RWPE2 (cell line): ENCODE data around the gene DCTD.

Experiments used
- ATAC-seq: fragments of 200-7000 bp; cut with Tn5 transposase; 3 replicates; pipeline ENCODE4 v1.9.1; 2021; ENCODE audit warnings: low read depth
- DNase-seq: peaks from one replicate; pipeline ENCODE4 v3.0.0-alpha.2; 2020; ENCODE audit warnings: low spot score
- H3K27ac ChIP-seq: fragments of 450-650 bp; 2 replicates; pipeline ENCODE4 v1.5.1; 2017; ENCODE audit warnings: mild to moderate bottlenecking; ENCODE audit not compliant: poor library complexity, severe bottlenecking
- H3K27me3 ChIP-seq: fragments of 250-450 bp; sonication (Bioruptor Pico); 2 replicates; pipeline ENCODE4 v1.5.1; 2021; ENCODE audit warnings: mild to moderate bottlenecking, moderate library complexity; ENCODE audit not compliant: insufficient read depth, poor library complexity, severe bottlenecking
- H3K36me3 ChIP-seq: fragments of 250-450 bp; sonication (Bioruptor Pico); 2 replicates; pipeline ENCODE4 v1.5.1; 2020; ENCODE audit warnings: low read depth, mild to moderate bottlenecking, moderate library complexity
- H3K4me1 ChIP-seq: fragments of 250-450 bp; sonication (Bioruptor Pico); 2 replicates; pipeline ENCODE4 v1.5.1; 2021; ENCODE audit warnings: mild to moderate bottlenecking, moderate library complexity; ENCODE audit not compliant: insufficient read depth, poor library complexity, severe bottlenecking
- H3K4me3 ChIP-seq: fragments of 250-450 bp; sonication (Bioruptor Pico); 2 replicates; pipeline ENCODE4 v1.5.1; 2021; ENCODE audit warnings: mild to moderate bottlenecking, moderate library complexity; ENCODE audit not compliant: severe bottlenecking
- H3K9me3 ChIP-seq: fragments of 250-450 bp; sonication (Bioruptor Pico); 2 replicates; pipeline ENCODE4 v1.5.1; 2021; ENCODE audit warnings: mild to moderate bottlenecking, moderate library complexity; ENCODE audit not compliant: severe bottlenecking
- TF ChIP-seq, protein P1 (sequence below): fragments of 450-650 bp; IDR thresholded peaks from one replicate; pipeline ENCODE4 v1.5.1; 2017; ENCODE audit warnings: mild to moderate bottlenecking, moderate library complexity; ENCODE audit not compliant: poor library complexity, severe bottlenecking

Gene DCTD

DNA sequence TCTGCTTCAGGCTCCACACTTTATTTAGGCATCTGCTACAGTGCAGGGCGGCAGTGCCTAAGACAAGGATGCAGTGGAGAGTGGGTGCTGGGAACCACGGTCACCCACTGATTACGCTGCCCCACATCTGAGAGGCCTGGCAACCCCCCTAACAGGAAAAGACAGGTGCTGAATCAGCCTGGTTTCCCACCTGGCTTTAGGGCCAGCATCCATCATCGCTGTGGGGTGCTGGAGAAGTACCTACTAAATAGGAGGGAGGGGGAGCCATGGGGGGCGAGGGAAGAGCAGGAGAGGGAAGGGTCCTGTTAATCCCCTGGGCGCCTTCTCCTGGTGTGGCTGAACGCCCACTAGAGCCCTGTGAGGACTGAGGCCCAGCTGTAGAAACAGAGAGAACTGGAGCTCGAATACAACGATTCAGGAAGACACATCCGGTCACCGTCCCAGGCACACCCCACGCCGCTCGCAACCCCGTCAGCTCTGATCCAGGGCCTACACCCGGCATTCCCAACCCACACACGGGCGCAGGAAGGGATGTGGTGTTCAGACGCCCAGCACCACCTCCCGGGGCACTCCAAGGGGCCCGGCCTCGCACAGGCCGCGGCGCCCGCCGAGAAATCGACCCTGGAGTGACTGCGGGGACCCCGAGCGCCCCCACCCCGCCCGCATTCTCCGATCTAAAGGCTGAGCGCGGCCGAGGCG lies 554 bp downstream of the DCTD start:
- Histone ChIP-seq H3K27ac (peak overlapping the region; percentile 74), H3K4me3 (peak overlapping the region; percentile 98)

DNA sequence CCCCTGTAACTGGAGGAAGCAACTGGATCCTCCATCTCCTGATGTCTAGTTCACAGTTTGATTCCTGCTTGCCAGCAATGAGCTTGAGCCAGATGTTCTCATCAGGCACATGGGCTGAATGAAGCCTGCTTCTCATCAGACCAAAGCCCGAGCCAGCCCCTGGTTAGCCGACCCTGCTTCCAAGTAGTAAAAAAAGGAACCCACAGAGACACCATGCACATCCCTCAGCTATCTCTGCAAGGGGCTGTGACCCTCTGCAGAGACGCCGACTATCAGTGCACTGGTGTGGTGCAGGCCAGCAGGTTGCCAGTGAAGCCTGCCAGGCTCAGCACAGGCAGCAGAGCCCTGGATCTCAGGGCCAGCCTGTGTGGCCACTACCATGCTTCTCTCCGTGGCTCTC lies 2.8 kb downstream of the DCTD start:
- peaks cover 6% of the 10 kb centered on the region for H3K4me1 ChIP-seq

More for the DNA sequence above, 554 bp downstream of the DCTD start:
- Histone ChIP-seq H3K4me1 (peaks cover 6% of the 10 kb centered on the region), H3K36me3 (peaks cover 40% of the 10 kb centered on the region), H3K27me3 (no peaks in the 10 kb centered on the region), H3K9me3 (no peaks in the 10 kb centered on the region)
- TF ChIP-seq, protein P1, sequence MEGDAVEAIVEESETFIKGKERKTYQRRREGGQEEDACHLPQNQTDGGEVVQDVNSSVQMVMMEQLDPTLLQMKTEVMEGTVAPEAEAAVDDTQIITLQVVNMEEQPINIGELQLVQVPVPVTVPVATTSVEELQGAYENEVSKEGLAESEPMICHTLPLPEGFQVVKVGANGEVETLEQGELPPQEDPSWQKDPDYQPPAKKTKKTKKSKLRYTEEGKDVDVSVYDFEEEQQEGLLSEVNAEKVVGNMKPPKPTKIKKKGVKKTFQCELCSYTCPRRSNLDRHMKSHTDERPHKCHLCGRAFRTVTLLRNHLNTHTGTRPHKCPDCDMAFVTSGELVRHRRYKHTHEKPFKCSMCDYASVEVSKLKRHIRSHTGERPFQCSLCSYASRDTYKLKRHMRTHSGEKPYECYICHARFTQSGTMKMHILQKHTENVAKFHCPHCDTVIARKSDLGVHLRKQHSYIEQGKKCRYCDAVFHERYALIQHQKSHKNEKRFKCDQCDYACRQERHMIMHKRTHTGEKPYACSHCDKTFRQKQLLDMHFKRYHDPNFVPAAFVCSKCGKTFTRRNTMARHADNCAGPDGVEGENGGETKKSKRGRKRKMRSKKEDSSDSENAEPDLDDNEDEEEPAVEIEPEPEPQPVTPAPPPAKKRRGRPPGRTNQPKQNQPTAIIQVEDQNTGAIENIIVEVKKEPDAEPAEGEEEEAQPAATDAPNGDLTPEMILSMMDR = no peak
- ATAC-seq (peak; percentile 80), DNase-seq (no peak)

DNA sequence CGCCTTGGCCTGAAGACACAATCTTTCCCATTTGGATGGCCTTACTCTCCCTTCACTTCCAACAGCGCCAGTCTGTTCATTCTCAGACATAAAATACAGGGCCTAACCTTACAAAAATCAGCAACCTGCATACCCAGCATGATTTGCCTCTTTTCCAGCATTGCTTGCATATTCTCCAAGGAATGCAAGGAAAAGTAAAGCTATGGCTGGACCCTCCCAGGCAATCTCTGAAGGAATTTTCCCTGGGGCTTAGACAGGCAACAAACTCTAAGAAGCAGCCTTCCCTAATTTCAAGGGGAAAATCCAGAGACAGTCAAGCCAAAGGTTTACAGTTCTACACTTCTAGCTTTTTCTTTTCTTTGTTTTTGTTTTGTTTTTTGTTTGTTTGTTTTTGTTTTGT lies 3.6 kb downstream of the DCTD start:
- no peak overlapping the region for H3K4me3 ChIP-seq
- TF ChIP-seq, protein P1 = no peak
- DNase-seq = no peak
- no peak overlapping the region for H3K27ac ChIP-seq
- H3K27me3 ChIP-seq = no peaks in the 10 kb centered on the region
- no peak for ATAC-seq
- H3K36me3 ChIP-seq = peaks cover 70% of the 10 kb centered on the region
- peaks cover 6% of the 10 kb centered on the region for H3K4me1 ChIP-seq
- H3K9me3 ChIP-seq = no peaks in the 10 kb centered on the region

More for the DNA sequence above, 2.8 kb downstream of the DCTD start:
- H3K9me3 ChIP-seq = no peaks in the 10 kb centered on the region
- no peak overlapping the region for H3K4me3 ChIP-seq
- H3K36me3 ChIP-seq = peaks cover 62% of the 10 kb centered on the region
- no peak for DNase-seq
- H3K27me3 ChIP-seq = no peaks in the 10 kb centered on the region
- no peak for ATAC-seq
- TF ChIP-seq, protein P1 = no peak
- H3K27ac ChIP-seq = no peak overlapping the region

DNA sequence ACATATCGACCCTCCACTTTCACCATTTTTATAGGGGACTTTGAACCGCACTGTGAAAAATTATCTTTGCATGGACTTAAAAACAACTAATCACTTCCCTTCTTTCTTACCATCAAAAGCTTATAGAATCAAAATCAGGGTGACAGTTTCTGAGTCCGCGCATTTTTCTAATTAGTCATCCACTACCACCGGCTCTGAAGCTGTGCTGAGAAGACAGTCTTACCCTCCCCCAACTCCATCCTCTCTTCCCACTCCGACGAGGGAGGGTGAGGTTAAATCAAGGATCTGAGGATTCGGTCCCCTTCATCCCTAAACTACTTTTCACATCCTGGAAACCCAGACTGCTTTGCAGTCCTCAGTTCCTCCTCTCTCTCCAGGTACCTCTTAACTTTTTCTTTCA lies 4.2 kb downstream of the DCTD start:
- Histone ChIP-seq H3K36me3 (peaks cover 75% of the 10 kb centered on the region), H3K4me3 (no peak overlapping the region), H3K27me3 (no peaks in the 10 kb centered on the region), H3K9me3 (no peaks in the 10 kb centered on the region), H3K4me1 (peaks cover 6% of the 10 kb centered on the region), H3K27ac (no peak overlapping the region)
- ATAC-seq = no peak
- DNase-seq = no peak
- TF ChIP-seq, protein P1 = no peak

DNA sequence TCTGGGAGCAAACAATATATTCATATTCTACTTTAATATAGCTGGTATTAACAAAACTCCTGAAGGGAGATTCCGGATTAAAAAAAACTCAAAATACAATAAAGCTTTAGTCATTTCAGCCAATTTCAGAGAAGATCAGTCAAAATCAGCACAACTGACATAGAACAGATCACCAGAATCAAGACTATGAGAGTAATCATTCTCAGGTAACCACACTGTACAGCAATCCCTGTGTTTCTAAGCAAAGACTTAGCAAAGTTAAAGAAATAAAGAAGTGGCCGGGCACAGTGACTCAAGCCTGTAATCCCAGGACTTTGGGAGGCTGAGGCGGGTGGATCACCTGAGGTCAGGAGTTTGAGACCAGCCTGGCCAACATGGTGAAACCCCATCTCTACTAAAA lies 9.1 kb downstream of the DCTD start:
- DNase-seq = no peak
- TF ChIP-seq, protein P1 = no peak
- Histone ChIP-seq H3K4me3 (no peak overlapping the region), H3K4me1 (no peaks in the 10 kb centered on the region), H3K36me3 (peaks cover 78% of the 10 kb centered on the region), H3K9me3 (no peaks in the 10 kb centered on the region), H3K27me3 (no peaks in the 10 kb centered on the region), H3K27ac (no peak overlapping the region)
- no peak for ATAC-seq
